NCI-H187 (cell line): Measurements from ENCODE around the gene CHD8.

Source experiments
- DNase-seq, 2 experiments: peaks; one replicate each; lab custom pipeline; 2025; lab: John Stamatoyannopoulos, UW

The CHD8 gene

GRCh38 chr14:21437063-21437901 lies 18.6 kb downstream of the CHD8 start:
- DNase-seq: peak; percentile 99 to 100

GRCh38 chr14:21436567-21437062 lies 19.3 kb downstream of the CHD8 start:
- DNase-seq: no peak

GRCh38 chr14:21431126-21431525 lies 24.8 kb downstream of the CHD8 start:
- no peak for DNase-seq

- no peak for DNase-seq
Measured at GRCh38 chr14:21428930-21429329, 27.0 kb downstream of the CHD8 start.

- no peak for DNase-seq
Measured at GRCh38 chr14:21426692-21427091, 29.2 kb downstream of the CHD8 start.

GRCh38 chr14:21419528-21419927 lies 36.4 kb downstream of the CHD8 start:
- no peak for DNase-seq

GRCh38 chr14:21415329-21415728 lies 40.6 kb downstream of the CHD8 start:
- no peak for DNase-seq

GRCh38 chr14:21414137-21414631 lies 41.7 kb downstream of the CHD8 start:
- no peak for DNase-seq

GRCh38 chr14:21408147-21408546 lies 47.8 kb downstream of the CHD8 start:
- no peak for DNase-seq

GRCh38 chr14:21406213-21406612 lies 49.7 kb downstream of the CHD8 start:
- no peak for DNase-seq

GRCh38 chr14:21405097-21405496 lies 50.8 kb downstream of the CHD8 start:
- DNase-seq: no peak

GRCh38 chr14:21399311-21399870 lies 56.5 kb downstream of the CHD8 start:
- DNase-seq: no peak

- no peak for DNase-seq
Measured at GRCh38 chr14:21398901-21399300, 57.0 kb downstream of the CHD8 start.

- no peak for DNase-seq
Measured at GRCh38 chr14:21395450-21395849, 60.5 kb downstream of the CHD8 start.

GRCh38 chr14:21385188-21385904 lies 70.6 kb downstream of the CHD8 start:
- DNase-seq: no peak

GRCh38 chr14:21384494-21384851 lies 71.5 kb downstream of the CHD8 start:
- DNase-seq: no peak

- peak; percentile 94 to 97 for DNase-seq
Measured at GRCh38 chr14:21383848-21384493, 72.0 kb downstream of the CHD8 start, which contains the start of gene SUPT16H. SUPT16H (minus strand) TSS chr14:21384019; CDS start chr14:21383927, 92 bp downstream.

- DNase-seq: peak in 1 of 2 experiments; percentile 85
Measured at GRCh38 chr14:21382886-21383847, 72.8 kb downstream of the CHD8 start.

- DNase-seq: no peak
Measured at GRCh38 chr14:21382095-21382494, 73.8 kb downstream of the CHD8 start.

GRCh38 chr14:21379338-21379737 lies 76.6 kb downstream of the CHD8 start:
- no peak for DNase-seq

- no peak for DNase-seq
Measured at GRCh38 chr14:21373980-21374379, 81.9 kb downstream of the CHD8 start.
